CD4-positive, alpha-beta T cell treated with Interleukin-12 subunit alpha and Interleukin-12 subunit beta, for 1 hour (primary cell): ENCODE results near the gene SLC66A2.
"Not testable (repeated sequence)": the region's sequence is repeated elsewhere in the genome, so short reads cannot be mapped to it uniquely, and the experiment has no call there.

Experiments
- DNase-seq: peaks from one replicate; pipeline ENCODE4 v3.0.0-alpha.2; 2020

The SLC66A2 gene

DNA sequence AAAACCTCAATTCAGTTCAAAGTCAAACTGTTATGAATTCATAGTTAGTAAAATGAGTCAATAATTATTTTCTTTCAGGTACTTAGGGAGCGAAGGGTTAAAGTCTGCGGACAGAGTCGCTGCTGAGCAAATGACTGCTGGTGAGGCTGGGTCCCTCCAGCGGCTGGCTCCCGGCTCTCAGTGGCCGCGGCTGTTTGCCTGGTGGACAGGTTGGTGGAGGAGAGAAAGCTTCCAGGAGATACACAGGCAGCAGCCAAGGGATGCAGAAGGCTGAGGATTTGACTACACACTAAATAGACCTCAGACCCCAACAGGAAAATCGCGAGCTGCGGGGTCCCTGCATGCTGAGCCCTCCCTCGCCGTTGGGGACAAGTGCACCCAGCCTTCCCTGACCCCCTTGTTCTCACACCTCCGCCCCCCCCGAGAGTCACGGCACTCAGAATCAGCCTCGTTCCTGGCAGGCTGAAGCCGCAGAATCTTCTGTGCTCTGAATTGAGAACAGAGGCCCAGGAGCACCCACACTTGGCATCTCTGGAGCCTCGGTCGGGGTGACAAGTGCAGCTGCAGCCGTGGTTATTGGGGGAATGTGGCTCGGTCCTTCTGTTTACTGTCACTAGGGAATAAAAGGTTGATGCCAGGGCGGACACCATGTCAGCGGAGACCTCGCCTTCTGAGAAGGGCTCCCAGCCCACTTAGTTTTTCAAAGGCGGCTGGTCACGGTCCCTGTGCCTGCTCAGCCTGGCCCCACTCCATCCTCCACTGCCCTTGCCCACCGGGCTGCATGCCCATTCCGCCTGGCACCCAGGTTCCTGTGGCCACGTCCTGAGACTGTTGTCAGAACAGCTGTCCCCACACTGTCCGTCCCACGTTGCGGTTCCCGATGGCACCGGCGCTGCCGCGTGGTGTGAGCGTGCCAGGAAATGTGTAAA is 74.0 kb downstream of the SLC66A2 start:
- DNase-seq = no peak

DNA sequence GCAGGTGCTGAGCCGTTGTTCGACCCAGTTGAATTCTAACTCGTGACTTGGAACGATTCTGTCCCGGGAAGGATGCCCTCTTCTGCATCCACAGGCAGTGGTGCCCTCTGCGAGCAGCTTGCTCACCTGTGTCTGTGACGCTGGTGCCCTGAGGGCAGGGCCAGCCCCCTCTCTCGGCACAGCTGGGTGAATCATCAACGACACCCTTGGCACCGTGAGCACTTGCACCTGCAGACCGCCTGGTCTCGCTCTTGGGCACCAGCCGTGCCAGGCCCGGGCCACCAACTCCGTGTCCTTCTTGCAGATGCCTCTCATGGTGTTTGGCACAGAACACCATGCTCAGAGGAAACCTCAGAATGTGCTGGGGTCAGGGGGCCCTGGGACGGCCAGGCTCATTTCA is 75.0 kb downstream of the SLC66A2 start:
- no peak for DNase-seq

DNA sequence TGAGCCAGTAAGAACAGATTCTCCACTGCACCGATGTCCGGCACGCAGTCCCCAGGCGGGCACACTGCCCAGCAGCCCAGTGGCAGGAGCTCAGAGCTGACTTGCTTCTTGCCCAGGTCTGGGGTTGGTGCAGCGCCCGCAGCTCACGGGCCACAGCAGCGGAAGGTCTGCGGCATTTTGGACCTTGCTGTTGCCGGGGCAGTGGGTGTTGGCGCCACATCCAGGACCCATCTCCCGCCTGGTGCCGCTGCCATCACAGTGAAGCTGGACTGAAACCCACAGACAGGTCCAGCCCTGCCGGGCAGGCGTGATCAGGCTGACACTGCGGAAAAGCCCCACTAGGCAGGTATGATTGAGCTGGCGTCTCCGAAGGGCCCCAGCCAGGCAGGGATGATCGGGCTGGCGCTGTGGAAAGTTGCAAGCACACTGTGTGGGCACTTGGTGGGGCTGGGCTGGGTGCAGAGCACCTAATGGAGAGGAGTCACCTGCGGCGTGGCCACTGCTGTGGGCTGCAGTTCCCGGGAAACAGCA is 75.5 kb downstream of the SLC66A2 start:
- no peak for DNase-seq

DNA sequence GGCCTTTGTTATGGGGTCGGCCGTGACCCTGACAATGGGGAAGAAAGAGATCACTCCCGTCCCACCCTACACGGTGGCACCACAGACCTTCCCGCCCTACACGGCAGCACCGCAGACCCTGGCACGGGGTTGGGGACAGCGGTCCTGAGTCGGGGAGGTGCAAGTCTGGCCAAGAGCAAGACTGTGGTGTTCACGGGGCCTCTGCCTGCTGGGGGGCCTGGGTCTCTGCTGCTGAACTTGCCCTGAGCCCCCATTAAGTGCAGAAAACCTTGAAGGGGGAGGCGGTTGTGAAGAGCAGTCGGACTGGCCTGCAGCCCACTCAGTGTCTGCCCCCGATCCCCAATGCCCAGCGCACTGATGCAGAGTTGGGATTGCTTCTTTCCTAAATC is 75.9 kb downstream of the SLC66A2 start:
- no peak for DNase-seq

DNA sequence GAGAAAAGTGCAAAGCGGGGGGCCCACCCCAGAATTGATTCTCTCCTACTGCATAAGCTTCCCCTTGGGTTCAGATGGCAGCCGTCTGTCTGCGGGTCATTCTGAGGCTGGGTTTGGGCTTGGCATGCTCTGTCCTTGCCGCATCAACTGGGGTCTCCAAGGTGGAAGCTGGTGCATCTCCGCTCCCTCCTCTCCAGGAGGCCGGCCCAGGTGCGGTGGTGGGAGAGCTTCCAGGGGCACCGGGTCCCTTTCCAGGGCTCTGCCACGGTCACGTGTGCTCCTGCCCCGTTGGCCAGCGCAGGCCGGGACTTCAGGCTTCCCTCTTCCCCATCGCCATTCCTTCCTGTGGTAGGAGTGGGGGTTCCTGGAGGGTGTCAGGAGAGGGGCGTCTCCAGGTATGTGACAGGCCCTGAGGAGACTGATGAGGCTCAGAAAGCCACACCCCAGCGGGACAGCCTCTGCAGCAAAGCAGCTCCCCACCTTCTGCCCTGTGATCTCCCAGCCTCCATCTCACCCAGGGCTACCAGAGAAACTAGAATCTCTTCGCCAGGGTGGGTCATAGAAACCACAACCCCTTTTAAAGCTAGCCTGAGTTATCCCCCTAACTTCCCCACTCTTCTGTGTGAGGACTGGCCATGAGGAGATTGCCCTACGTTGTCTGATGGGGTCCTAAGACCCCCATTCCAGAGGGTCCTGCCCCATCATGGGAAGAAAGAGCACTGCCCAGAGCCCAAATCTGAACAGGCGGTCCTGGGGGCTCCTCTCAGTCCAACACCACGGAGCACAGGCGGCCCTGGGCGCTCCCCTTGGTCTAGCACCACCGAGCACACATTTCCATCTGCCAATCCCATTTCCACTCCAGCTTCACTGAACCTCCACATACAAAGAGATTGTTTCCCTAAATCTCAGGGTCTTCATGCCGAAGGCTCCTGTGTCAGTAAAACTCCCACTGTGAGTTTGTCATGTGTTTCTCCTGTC is 76.6 kb downstream of the SLC66A2 start:
- no peak for DNase-seq

DNA sequence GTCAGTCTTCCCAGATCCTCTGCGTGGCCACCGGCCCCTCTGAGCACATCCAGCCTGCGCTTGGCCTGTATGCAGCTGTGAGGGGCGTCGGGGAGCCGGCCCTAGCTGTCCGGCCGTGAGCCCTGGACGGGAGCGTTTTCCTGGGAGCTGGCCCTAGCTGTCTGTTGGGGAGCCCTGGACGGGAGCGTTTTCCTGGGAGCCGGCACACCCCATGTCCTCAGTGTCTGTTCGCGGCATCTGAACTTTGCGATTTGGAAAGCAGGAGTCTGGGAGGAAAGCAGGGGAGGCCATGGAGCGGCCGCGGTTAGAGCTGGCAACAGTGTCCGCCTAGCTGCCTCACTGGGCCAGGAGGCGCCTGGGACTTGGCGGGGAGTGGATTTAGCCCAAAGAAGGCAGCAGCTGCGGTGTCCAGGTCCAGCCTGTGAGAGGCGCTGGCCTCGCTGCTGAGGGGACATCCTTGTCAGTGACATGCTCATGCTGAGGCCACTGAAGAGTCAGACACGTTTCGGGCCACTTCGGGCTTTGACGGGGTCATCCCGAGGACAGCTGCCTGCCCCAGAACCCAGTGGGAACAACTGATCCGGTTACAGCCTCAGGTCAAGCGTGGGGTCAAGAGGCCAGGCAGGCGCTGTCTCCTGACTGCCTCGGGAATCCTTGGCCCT is 77.9 kb downstream of the SLC66A2 start:
- no peak for DNase-seq

DNA sequence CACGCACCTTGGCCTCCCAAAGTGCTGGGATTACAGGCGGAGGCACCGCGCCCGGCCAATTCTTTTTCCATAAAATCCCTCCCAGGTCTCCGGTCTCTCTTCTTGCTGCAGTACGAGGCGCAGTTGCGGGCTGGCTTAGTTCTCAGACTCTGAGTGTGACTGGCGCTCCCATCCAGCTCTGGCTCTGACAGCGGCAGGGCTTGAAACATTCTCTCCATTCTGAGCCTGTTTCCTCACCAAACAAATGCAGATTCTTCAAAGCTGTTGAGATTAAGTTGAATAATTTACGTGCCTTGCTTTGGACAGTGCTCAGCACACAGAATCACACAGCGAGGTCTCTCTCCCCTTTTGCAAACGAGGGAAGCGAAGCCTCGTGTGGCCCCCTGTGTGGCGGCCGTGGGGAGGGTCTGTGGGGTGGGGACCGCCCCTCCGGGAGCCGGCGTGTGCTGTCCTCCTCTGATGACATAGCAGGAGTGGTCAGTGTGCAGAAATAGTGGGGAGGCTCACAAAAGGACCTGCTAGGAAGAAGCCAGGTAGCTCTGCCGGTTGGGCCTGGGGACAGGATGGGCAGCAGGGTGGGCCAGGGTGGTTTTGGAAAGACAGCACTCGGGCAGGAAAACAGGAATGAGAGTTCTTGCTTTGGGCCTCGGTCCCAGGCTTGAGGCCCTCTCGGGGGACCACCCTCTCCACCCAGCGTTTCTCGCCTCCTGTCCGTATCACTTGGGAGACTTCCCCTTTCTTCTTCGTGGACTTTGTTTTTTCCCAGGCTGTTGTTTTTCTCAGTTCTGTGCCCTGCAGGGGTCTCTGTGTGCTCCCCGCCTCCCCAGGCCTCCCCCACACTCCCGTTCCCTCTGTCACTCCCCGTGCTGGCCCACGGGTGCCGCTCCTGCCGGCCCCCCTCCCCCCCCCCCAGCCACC is 78.7 kb downstream of the SLC66A2 start:
- DNase-seq = no peak

DNA sequence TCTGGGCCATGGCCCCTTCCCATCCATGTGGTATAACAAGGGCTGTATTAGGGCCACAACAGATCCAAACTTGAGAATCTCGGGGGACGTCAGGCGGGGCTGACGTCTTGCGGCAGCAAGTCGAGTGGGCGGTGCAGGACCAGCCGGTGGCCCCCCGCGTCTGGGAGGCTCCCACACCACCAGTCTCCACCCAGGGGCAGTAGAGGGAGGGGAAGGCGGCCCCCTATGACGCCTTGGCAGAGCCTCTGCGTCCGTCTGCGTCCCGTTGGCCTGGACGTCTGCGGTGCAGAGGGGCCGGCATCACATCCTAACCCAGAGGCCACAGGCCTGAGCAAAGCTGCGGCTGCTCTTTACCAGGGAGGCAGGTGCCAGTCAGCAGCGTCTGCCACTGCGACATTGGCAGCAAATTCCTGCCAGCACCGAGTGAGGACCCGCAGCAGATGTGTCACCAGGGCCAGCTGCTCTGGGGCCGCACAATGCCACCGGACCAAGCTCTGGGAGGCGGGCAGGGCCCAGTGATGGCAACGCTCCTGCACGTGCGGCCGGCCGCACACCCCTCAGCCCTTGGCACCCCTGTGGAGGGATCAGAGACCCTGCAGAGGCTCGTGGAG is 79.9 kb downstream of the SLC66A2 start:
- no peak for DNase-seq

DNA sequence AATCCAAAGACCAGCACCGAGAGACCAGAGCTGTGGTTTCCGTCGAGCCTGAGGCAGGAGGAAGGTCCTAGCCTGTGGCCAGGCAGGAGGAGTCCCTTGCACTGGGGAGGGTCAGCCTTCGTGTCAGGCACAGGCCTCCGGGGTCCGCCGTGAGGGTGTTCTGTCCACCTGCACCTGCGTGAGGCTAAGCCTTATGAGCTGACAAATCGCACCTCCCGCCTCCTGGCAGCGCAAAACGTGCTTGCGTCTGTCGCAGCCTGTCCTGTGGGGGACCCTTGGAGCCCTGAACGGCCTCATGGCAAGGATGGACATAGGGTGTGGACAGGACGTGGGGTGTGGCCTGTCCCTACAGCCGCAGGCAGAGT is 80.4 kb downstream of the SLC66A2 start:
- no peak for DNase-seq

DNA sequence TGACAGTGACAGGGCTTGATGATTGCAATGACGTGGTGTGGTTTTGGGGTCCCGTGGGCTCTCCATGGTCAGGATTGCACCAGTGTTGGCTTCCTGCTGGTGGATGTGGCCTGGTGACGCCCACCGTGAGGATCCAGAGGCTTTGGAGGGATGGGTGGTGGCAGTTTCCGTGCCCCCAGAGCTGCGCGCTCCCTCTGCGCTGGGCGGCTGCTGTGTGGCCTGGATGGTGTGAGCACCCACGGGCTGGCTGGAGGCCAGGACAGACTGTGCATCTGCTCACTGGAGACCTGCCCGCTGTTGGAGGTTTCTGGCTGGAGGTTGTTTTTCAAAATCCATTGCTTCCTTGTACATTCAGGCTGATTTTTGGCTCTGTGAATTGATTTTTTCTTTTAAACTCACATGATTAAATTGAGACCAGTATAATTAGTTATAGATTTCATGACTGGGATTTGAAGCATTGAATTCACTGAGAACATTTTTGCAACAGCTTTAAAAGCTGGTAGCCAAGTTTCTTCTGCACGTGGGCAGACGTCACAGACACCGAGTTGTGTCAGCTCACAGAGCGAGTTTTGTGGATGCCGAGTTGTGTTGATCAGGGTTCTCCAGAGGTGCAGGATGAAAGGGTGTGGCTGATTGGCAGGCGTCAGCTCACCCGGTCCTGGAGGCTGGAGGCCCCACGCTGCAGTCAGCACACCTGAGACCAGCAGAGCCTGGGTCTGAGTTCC is 81.0 kb downstream of the SLC66A2 start:
- no peak for DNase-seq

DNA sequence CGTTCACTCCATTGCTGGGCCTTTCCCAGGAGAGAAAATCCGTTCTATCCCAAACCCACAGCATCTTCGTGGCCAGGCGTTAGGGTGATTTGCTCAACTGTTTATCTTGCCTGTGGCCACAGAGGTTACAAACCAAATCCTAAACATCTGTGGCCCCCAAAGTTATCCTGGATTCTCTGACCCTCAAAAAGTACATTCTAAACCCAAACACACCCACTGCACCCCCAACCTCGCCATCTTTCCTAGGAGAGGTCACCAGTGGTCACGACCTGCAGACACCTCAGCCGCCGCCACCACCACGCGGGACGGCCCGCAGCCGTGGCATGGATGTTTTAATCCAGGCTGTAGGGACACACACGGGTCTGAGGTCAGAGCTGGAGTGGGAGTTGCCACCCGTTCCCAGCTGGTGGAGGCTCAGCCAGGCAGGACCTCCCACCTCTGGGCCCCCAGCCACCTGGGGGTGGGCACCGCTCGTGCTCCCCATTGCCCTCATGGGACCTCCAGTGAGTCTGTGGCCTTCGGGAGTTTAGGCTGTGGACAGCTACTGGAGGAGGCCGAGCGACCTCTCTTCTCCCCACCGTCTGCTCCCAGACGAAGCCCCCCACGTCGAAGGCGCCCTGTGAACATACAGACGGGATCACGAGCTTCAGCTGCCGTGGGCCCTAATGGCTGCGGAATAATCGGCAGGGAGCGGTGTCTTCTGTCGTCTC is 81.7 kb downstream of the SLC66A2 start:
- no peak for DNase-seq

DNA sequence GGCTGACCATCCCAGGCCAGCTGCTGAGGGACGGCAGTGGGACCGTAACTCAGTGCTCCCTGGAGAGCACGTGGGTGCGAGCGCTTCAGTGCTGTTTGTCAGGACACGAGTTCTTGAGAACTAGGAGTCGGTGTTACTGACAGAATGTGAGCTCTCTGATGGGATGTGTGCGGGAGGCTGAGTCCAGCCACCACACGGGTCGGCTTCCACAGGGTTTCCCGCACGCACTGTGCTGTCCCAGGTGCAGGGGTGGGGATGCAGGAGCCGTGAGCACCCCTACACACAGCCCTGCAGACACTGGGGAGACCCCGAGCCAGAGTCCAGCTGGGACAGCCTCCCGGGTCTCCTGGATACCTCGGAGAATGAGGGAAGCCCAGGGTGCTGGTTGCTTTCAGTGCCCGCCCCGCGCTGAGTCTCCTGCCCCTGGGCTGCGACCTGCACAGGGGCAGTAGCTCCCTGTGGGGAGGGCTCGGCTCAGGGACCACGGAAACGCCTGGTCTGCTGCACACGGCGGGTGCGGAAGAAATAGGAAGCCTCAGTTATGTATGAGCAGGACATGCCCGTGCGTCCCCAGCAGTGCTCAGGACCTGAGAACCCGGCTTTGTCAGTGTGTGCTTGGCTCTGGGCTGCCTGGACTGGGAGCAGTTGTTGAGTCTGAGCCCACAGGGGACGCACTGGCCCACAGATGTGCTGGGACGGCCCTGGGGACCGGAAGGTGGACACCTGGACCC is 82.5 kb downstream of the SLC66A2 start:
- no peak for DNase-seq

DNA sequence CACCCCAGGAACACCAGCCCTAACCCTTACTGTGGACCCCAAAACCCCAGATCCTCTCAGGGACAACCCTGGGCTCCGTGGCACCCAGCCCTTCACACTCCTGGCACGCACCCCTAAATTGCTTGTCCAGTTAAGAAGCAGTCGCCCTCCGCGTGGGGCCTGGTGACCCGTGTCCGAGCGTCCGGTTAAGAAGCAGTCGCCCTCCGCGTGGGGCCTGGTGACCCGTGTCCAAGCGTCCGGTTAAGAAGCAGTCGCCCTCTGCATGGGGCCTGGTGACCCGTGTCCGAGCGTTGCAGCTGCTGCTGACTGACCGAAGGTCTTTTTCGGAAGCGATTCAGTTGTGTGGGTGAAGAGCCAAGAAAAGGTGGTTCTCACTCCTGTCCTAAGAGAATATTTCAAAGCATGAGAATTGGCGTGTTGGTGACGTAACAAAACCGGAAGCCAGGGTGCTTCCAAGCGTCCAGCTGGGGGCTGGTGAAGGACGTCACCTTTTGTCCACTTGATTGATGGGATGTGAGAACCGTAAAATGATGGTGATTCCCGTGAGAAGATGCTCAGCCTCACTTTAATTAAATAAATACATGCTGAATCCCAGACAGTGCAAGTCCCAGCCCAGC is 83.2 kb downstream of the SLC66A2 start:
- DNase-seq = no peak

DNA sequence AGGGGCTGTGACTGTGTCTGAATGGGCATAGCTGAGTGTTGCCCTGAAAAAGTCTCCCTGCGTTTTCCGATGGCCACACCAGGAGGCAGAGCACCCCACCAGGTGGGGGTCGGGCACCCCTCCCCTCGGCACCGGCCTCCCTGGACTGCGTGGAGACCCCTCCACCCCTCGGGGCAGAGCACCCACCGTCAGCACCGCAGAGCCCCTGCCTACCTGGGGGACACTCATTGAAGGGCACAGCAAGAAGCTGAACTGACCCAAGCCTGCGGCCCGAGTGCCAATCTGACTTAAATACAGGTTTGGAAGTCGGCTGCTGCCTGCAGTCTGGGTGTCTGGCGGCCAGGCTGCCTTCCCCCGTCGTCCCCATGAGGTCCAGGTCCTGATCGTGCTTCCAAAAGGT is 83.8 kb downstream of the SLC66A2 start:
- no peak for DNase-seq

DNA sequence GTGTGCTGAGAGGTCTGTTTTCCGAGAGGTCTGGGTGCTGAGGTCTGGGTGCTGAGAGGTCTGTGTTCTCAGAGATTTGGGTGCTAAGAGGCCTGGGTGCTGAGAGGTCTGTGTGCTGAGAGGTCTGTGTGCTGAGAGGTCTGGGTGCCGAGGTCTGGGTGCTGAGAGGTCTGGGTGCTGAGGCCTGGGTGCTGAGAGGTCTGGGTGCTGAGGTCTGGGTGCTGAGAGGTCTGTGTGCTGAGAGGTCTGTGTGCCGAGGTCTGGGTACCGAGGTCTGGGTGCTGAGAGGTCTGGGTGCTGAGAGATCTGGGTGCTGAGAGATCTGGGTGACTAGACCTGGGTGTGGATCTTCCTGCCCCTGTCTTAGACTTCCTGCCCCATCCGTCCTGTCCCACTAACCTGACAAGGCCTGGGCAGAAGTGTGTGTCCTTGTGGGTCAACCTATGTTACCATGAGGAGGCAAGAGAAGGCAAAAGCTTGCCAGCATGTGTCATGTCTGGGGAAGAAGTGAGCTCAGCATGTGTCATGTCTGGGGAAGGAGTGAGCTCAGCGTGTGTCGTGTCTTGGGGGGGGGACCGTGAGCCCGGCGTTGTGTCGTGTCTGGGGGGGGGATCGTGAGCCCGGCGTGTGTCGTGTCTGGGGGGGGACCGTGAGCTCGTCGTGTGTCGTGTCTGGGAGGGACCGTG is 84.4 kb downstream of the SLC66A2 start:
- DNase-seq = no peak

DNA sequence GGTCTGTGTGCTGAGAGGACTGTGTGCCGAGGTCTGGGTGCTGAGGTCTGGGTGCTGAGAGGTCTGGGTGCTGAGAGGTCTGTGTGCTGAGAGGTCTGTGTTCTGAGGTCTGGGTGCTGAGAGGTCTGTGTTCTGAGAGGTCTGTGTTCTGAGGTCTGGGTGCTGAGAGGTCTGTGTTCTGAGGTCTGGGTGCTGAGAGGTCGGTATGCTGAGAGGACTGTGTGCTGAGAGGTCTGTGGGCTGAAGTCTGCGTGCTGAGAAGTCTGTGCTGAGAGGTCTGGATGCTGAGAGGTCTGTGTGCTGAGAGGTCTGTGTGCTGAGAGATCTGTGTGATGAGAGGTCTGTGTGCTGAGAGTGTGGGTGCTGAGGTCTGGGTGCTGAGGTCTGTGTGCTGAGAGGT is 85.5 kb downstream of the SLC66A2 start:
- not testable (repeated sequence) for DNase-seq

DNA sequence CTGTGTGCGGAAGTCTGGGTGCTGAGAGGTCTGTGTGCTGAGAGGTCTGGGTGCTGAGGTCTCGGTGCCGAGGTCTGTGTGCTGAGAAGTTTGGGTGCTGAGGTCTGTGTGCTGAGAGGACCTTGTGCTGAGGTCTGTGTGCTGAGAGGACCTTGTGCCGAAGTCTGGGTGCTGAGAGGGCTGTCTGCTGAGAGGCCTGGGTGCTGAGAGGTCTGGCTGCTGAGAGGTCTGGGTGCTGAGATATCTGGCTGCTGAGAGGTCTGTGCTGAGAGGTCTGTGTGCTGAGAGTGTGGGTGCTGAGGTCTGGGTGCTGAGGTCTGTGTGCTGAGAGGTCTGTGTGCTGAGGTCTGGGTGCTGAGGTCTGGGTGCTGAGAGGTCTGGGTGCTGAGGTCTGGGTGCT is 86.5 kb downstream of the SLC66A2 start:
- not testable (repeated sequence) for DNase-seq
